Upper lobe of left lung (tissue), 6 donors: ENCODE data around the gene OSTM1. TPM values are rescaled to one million over a fixed set of nuclear protein-coding genes. Genes with fewer than 3 reads are reported as not detected.

Experiments used
- ATAC-seq, 2 donors: fragments of 200-7000 bp; cut with Tn5 transposase; one replicate each; pipeline ENCODE4 v1.9.1; 2022; ENCODE audit warnings: mild to moderate bottlenecking in 2 of 2, moderate library complexity in 2 of 2; ENCODE audit not compliant: low FRiP score in 2 of 2
- DNase-seq, 2 donors: peaks; one replicate each; pipeline ENCODE4 v3.0.0-alpha.2; 2019 to 2020
- H3K27ac ChIP-seq, 4 donors: fragments of 200-600 bp; sonication (generic); one replicate each; pipeline ENCODE4 v1.5.1; 2016 to 2019
- H3K27me3 ChIP-seq, 4 donors: fragments of 200-600 bp; sonication (generic); one replicate each; pipeline ENCODE4 v1.5.1; 2017 to 2019
- H3K36me3 ChIP-seq, 4 donors: fragments of 200-600 bp; sonication (generic); one replicate each; pipeline ENCODE4 v1.5.1; 2016 to 2019
- H3K4me1 ChIP-seq, 4 donors: fragments of 200-600 bp; sonication (generic); one replicate each; pipeline ENCODE4 v1.5.1; 2018 to 2019
- H3K4me3 ChIP-seq, 4 donors: fragments of 200-600 bp; sonication (generic); one replicate each; pipeline ENCODE4 v1.5.1; 2017 to 2019; ENCODE audit warnings: mild to moderate bottlenecking in 2 of 4, moderate library complexity in 1 of 4
- H3K9me3 ChIP-seq, 4 donors: fragments of 200-600 bp; sonication (generic); one replicate each; pipeline ENCODE4 v1.5.1; 2018 to 2019
- EP300 ChIP-seq, 4 donors: sonication (generic); formaldehyde crosslinking; IDR thresholded peaks; one replicate each; pipeline ENCODE4 v1.5.1; 2017; ENCODE audit warnings: antibody characterized with exemption in 4 of 4, control low read depth in 2 of 4
- POLR2A ChIP-seq, 4 donors: fragments of 450-650 bp; IDR thresholded peaks; one replicate each; pipeline ENCODE4 v1.5.1; 2016 to 2017; ENCODE audit warnings: antibody characterized with exemption in 4 of 4, mild to moderate bottlenecking in 2 of 4
- POLR2AphosphoS5 ChIP-seq, 2 donors: sonication (generic); formaldehyde crosslinking; IDR thresholded peaks; one replicate each; pipeline ENCODE4 v1.5.1; 2017; ENCODE audit warnings: antibody characterized with exemption in 2 of 2
- WGBS, 2 donors: methylation state at CpG; one replicate each; pipeline ENCODE4 v1.1.5; 2017 to 2018; 5-methylcytosine and 5-hydroxymethylcytosine counted together
- total RNA-seq, 6 donors: library from RNA; depleted of rRNA in 4 of 6; stranded (reverse); fragments of >200 nt in 4 of 6; gene quantifications; one replicate each; pipeline versions ENCODE4 v1.1.0 to v1.2.1, GENCODE V29; 2016 to 2021
- TF ChIP-seq, protein P1 (sequence below), 6 experiments: fragments of 450-650 bp in 4 of 6; fragments of 200-600 bp in 2 of 6; sonication (generic) in 2 of 6; IDR thresholded peaks; one replicate each; pipeline ENCODE4 v1.5.1; 2016 to 2019; ENCODE audit warnings: antibody characterized with exemption in 6 of 6
- donor health status: DM: no; HTN: no; CAD: no; lungs with moderate emphysema.
- donor health status: DM: no; HTN: yes; CAD: no; lungs with severe emphysema.

OSTM1 gene
- total RNA-seq, 6 donors from 2014 or later: 13.6 to 90.9 (median 49.9) TPM

GRCh38 chr6:108106261-108106660, 31.7 kb upstream of the OSTM1 start:
- no peak for DNase-seq
- Histone ChIP-seq H3K27me3 (no peaks in the 10 kb centered on the region), H3K9me3 (no peaks in the 10 kb centered on the region), H3K4me3 (no peak overlapping the region), H3K4me1 (no peaks in the 10 kb centered on the region), H3K36me3 (no peaks in the 10 kb centered on the region), H3K27ac (no peak overlapping the region)
- 93 to 96% methylated on average over 5 of the region's 5 CpGs for WGBS, 2 donors
- TF ChIP-seq EP300 (IDR thresholded peaks at IDR 0.05) (no peak), POLR2A (IDR thresholded peaks at IDR 0.05) (no peak), POLR2AphosphoS5 (IDR thresholded peaks at IDR 0.05) (no peak)
- TF ChIP-seq, protein P1, sequence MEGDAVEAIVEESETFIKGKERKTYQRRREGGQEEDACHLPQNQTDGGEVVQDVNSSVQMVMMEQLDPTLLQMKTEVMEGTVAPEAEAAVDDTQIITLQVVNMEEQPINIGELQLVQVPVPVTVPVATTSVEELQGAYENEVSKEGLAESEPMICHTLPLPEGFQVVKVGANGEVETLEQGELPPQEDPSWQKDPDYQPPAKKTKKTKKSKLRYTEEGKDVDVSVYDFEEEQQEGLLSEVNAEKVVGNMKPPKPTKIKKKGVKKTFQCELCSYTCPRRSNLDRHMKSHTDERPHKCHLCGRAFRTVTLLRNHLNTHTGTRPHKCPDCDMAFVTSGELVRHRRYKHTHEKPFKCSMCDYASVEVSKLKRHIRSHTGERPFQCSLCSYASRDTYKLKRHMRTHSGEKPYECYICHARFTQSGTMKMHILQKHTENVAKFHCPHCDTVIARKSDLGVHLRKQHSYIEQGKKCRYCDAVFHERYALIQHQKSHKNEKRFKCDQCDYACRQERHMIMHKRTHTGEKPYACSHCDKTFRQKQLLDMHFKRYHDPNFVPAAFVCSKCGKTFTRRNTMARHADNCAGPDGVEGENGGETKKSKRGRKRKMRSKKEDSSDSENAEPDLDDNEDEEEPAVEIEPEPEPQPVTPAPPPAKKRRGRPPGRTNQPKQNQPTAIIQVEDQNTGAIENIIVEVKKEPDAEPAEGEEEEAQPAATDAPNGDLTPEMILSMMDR (IDR thresholded peaks at IDR 0.05): no peak
- no peak for ATAC-seq

- no peak for TF ChIP-seq POLR2AphosphoS5 (IDR thresholded peaks at IDR 0.05)
- TF ChIP-seq, protein P1 (IDR thresholded peaks at IDR 0.05): no peak
- TF ChIP-seq POLR2A (IDR thresholded peaks at IDR 0.05): no peak
- no peak for TF ChIP-seq EP300 (IDR thresholded peaks at IDR 0.05)
- Histone ChIP-seq H3K4me3 (no peak overlapping the region), H3K36me3 (no peaks in the 10 kb centered on the region), H3K27me3 (no peaks in the 10 kb centered on the region), H3K9me3 (no peaks in the 10 kb centered on the region), H3K4me1 (no peaks in the 10 kb centered on the region), H3K27ac (no peak overlapping the region)
- DNase-seq (no peak), ATAC-seq (no peak)
- WGBS, 2 donors: 93 to 100% methylated on average over 1 of the region's 1 CpG
Measured at GRCh38 chr6:108105571-108105970, 31.0 kb upstream of the OSTM1 start.

DNA sequence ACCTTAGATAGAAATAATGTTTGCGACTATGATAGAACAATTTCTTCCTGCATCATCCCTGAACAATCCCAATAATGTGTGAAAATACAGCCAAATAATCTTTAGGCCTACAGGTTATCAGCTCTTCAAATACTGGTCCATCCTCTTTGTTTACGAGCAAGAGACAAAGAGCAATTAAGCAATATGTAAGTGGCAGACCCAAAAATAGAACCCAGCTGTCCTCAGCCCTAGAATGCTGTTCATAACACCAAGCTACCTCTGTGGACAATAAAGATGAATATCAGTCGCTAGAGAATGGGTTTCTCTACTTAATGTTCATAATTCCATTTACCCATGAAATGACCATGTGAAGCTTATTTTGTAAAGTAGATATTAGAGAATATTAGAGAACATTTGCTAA, 28.4 kb upstream of the OSTM1 start:
- ATAC-seq (no peak), DNase-seq (no peak)
- 80 to 84% methylated on average over 3 of the region's 3 CpGs for WGBS, 2 donors
- no peaks in the 10 kb centered on the region for H3K27me3 ChIP-seq
- H3K4me3 ChIP-seq: no peak overlapping the region
- TF ChIP-seq POLR2A (IDR thresholded peaks at IDR 0.05) (no peak), POLR2AphosphoS5 (IDR thresholded peaks at IDR 0.05) (no peak), EP300 (IDR thresholded peaks at IDR 0.05) (no peak)
- TF ChIP-seq, protein P1 (IDR thresholded peaks at IDR 0.05): no peak
- H3K27ac ChIP-seq: no peak overlapping the region
- H3K4me1 ChIP-seq: no peaks in the 10 kb centered on the region
- H3K36me3 ChIP-seq: no peaks in the 10 kb centered on the region
- H3K9me3 ChIP-seq: no peaks in the 10 kb centered on the region

GRCh38 chr6:108100003-108100402, 25.5 kb upstream of the OSTM1 start:
- no peaks in the 10 kb centered on the region for H3K36me3 ChIP-seq
- no peaks in the 10 kb centered on the region for H3K4me1 ChIP-seq
- ATAC-seq (no peak), DNase-seq (no peak)
- no peak for TF ChIP-seq POLR2A (IDR thresholded peaks at IDR 0.05)
- TF ChIP-seq, protein P1 (IDR thresholded peaks at IDR 0.05): no peak
- TF ChIP-seq POLR2AphosphoS5 (IDR thresholded peaks at IDR 0.05): no peak
- TF ChIP-seq EP300 (IDR thresholded peaks at IDR 0.05): no peak
- WGBS, 2 donors: 87 to 89% methylated on average over 2 of the region's 2 CpGs
- H3K27ac ChIP-seq: no peak overlapping the region
- no peaks in the 10 kb centered on the region for H3K9me3 ChIP-seq
- H3K4me3 ChIP-seq: no peak overlapping the region
- H3K27me3 ChIP-seq: no peaks in the 10 kb centered on the region

- 91 to 93% methylated on average over 1 of the region's 1 CpG for WGBS, 2 donors
- no peak for TF ChIP-seq EP300 (IDR thresholded peaks at IDR 0.05)
- TF ChIP-seq POLR2A (IDR thresholded peaks at IDR 0.05): no peak
- TF ChIP-seq, protein P1 (IDR thresholded peaks at IDR 0.05): no peak
- no peak for TF ChIP-seq POLR2AphosphoS5 (IDR thresholded peaks at IDR 0.05)
- DNase-seq: no peak
- Histone ChIP-seq H3K27me3 (no peaks in the 10 kb centered on the region), H3K36me3 (no peaks in the 10 kb centered on the region), H3K9me3 (no peaks in the 10 kb centered on the region), H3K27ac (no peak overlapping the region), H3K4me3 (no peak overlapping the region), H3K4me1 (no peaks in the 10 kb centered on the region)
- no peak for ATAC-seq
Measured at GRCh38 chr6:108097882-108098281, 23.3 kb upstream of the OSTM1 start.
